ENCODE measurements around the gene SLC6A11. TPM values are rescaled to one million over a fixed set of nuclear protein-coding genes. Genes with fewer than 3 reads are reported as not detected.

SLC6A11 gene
- total and polyA plus RNA-seq, 9 of the 15 experiments (the other 6 are each of a cell fraction or from before 2014, with no cell fraction given): 0.04 TPM; not detected in 8

DNA sequence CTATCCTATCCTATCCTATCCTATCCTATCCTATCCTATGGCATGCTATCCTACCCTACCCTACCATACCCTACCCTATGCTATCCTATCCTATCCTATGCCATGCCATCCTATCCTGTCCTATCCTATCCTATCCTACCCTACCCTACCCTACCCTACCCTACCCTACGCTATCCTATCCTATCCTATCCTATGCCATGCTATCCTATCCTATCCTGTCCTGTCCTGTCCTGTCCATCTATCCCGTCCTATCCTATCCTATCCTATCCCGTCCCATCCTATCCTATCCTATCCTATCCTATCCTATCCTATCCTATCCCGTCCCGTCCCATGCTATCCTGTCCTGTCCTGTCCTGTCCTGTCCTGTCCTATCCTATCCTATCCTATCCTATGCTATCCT, 57.4 kb downstream of the SLC6A11 start (continued):
- TF ChIP-seq, protein P1, sequence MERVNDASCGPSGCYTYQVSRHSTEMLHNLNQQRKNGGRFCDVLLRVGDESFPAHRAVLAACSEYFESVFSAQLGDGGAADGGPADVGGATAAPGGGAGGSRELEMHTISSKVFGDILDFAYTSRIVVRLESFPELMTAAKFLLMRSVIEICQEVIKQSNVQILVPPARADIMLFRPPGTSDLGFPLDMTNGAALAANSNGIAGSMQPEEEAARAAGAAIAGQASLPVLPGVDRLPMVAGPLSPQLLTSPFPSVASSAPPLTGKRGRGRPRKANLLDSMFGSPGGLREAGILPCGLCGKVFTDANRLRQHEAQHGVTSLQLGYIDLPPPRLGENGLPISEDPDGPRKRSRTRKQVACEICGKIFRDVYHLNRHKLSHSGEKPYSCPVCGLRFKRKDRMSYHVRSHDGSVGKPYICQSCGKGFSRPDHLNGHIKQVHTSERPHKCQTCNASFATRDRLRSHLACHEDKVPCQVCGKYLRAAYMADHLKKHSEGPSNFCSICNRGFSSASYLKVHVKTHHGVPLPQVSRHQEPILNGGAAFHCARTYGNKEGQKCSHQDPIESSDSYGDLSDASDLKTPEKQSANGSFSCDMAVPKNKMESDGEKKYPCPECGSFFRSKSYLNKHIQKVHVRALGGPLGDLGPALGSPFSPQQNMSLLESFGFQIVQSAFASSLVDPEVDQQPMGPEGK (CRISPR knock-in tag; IDR thresholded peaks at IDR 0.05; ENCODE audit: borderline replicate concordance): no peak
- TF ChIP-seq ELF4 (CRISPR knock-in tag; IDR thresholded peaks at IDR 0.05) (peak; percentile 88), ZNF12 (CRISPR knock-in tag; IDR thresholded peaks at IDR 0.05) (no peak), ZSCAN29 (IDR thresholded peaks at IDR 0.05) (no peak), HSF4 (CRISPR knock-in tag; IDR thresholded peaks at IDR 0.05; ENCODE audit: borderline replicate concordance) (no peak), SIRT6 (IDR thresholded peaks at IDR 0.05; ENCODE audit: low read depth, low read length) (no peak), ZBTB1 (CRISPR knock-in tag; IDR thresholded peaks at IDR 0.05; ENCODE audit: borderline replicate concordance, low read depth) (no peak)
- TF ChIP-seq, protein P2, sequence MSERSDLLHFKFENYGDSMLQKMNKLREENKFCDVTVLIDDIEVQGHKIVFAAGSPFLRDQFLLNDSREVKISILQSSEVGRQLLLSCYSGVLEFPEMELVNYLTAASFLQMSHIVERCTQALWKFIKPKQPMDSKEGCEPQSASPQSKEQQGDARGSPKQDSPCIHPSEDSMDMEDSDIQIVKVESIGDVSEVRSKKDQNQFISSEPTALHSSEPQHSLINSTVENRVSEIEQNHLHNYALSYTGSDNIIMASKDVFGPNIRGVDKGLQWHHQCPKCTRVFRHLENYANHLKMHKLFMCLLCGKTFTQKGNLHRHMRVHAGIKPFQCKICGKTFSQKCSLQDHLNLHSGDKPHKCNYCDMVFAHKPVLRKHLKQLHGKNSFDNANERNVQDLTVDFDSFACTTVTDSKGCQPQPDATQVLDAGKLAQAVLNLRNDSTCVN (CRISPR knock-in tag; IDR thresholded peaks at IDR 0.05): 0 out of 2 replicates have a peak, but pooled peaks have one; percentile 30
- TF ChIP-seq, protein P3, sequence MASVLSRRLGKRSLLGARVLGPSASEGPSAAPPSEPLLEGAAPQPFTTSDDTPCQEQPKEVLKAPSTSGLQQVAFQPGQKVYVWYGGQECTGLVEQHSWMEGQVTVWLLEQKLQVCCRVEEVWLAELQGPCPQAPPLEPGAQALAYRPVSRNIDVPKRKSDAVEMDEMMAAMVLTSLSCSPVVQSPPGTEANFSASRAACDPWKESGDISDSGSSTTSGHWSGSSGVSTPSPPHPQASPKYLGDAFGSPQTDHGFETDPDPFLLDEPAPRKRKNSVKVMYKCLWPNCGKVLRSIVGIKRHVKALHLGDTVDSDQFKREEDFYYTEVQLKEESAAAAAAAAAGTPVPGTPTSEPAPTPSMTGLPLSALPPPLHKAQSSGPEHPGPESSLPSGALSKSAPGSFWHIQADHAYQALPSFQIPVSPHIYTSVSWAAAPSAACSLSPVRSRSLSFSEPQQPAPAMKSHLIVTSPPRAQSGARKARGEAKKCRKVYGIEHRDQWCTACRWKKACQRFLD (CRISPR knock-in tag; IDR thresholded peaks at IDR 0.05): no peak
- TF ChIP-seq, protein P4, sequence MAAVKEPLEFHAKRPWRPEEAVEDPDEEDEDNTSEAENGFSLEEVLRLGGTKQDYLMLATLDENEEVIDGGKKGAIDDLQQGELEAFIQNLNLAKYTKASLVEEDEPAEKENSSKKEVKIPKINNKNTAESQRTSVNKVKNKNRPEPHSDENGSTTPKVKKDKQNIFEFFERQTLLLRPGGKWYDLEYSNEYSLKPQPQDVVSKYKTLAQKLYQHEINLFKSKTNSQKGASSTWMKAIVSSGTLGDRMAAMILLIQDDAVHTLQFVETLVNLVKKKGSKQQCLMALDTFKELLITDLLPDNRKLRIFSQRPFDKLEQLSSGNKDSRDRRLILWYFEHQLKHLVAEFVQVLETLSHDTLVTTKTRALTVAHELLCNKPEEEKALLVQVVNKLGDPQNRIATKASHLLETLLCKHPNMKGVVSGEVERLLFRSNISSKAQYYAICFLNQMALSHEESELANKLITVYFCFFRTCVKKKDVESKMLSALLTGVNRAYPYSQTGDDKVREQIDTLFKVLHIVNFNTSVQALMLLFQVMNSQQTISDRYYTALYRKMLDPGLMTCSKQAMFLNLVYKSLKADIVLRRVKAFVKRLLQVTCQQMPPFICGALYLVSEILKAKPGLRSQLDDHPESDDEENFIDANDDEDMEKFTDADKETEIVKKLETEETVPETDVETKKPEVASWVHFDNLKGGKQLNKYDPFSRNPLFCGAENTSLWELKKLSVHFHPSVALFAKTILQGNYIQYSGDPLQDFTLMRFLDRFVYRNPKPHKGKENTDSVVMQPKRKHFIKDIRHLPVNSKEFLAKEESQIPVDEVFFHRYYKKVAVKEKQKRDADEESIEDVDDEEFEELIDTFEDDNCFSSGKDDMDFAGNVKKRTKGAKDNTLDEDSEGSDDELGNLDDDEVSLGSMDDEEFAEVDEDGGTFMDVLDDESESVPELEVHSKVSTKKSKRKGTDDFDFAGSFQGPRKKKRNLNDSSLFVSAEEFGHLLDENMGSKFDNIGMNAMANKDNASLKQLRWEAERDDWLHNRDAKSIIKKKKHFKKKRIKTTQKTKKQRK (IDR thresholded peaks at IDR 0.05; ENCODE audit: borderline replicate concordance, low read depth, low read length): no peak

All from K562 (cell line).